Measurements from ENCODE around the gene PLCL2.

DNA sequence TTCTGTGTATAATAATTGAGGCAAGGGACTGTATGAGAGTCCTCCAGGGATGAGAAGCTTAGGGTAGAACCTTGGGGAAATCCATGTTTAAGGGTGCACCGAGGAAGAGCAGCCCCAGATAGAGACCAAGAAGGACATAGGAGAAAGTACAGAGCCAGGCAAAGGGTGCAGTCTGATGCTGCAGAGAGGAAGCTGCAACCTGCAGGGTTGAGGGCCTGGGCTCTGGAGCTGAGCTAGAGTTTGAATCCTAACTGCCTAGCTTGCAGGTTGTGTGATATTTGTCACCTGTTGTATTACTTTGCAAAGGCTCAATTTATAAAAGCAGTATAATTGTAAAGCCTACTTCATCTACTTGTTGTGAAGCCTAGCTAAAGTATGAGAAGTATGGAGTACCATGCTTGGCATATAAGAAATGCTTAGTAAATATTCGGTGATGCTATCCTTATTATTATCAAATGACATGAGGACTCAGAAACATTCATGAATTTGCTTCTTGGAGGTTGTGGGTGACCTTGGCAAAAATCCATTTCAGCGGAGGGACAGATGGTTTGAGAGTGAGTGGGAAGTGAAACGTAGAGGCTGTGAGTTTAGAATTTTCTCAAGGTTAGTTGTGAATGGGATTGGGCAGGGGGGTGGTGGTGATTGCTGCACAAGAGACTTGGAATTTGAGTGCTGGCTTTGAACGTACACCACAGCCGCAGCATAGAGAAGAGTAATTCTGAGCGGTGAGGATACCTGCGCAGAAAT, 43.8 kb downstream of the PLCL2 start:
- TF ChIP-seq EZH2 (IDR thresholded peaks at IDR 0.05; ENCODE audit: borderline replicate concordance, insufficient read depth, low read depth, low read length, poor library complexity, severe bottlenecking) (no peak), CTCF (IDR thresholded peaks at IDR 0.05) (no peak)

Measured in B cell (primary cell).